Panc1 (cell line): ENCODE data around the gene RPS6KA1.

Experiments used
- CTCF ChIP-seq: fragments of 450-650 bp; IDR thresholded peaks from 2 replicates; pipeline ENCODE4 v1.5.1; 2017; ENCODE audit warnings: mild to moderate bottlenecking
- POLR2AphosphoS5 ChIP-seq: IDR thresholded peaks from 2 replicates; pipeline ENCODE4 v1.6.1; 2012; ENCODE audit warnings: mild to moderate bottlenecking, low read depth, low read length, moderate library complexity
- REST ChIP-seq, 2 experiments: IDR thresholded peaks; 2 replicates each; pipeline ENCODE4 v1.6.1; 2011 to 2012; ENCODE audit warnings: low read depth in 2 of 2, control low read depth in 1 of 2, low read length in 1 of 2, mild to moderate bottlenecking in 1 of 2, moderate library complexity in 1 of 2; ENCODE audit not compliant: insufficient read depth in 1 of 2
- SIN3A ChIP-seq: IDR thresholded peaks from 2 replicates; pipeline ENCODE4 v1.6.1; 2012; ENCODE audit warnings: low read depth, mild to moderate bottlenecking, low read length, moderate library complexity, borderline replicate concordance; ENCODE audit not compliant: insufficient read depth

GRCh38 chr1:26516987-26517765, 12.4 kb upstream of the RPS6KA1 start:
- TF ChIP-seq CTCF = no peak
- TF ChIP-seq SIN3A = no peak
- no peak for TF ChIP-seq REST (IDR thresholded peaks at IDR 0.05; ENCODE audit: insufficient read depth in 1 of 2, low read depth in 2 of 2, low read length in 1 of 2)
- no peak for TF ChIP-seq POLR2AphosphoS5
